H1 (cell line): ENCODE measurements around the gene MYO18A. TPM values are rescaled to one million over a fixed set of nuclear protein-coding genes. Genes with fewer than 3 reads are reported as not detected.

Experiments
- CHD2 ChIP-seq: IDR thresholded peaks from 2 replicates; pipeline ENCODE4 v1.6.1; 2012; ENCODE audit warnings: low read length, improper control_type of control experiment
- CHD7 ChIP-seq: fragments of 300-600 bp; sonication (generic); IDR thresholded peaks from 2 replicates; pipeline ENCODE4 v1.7.1; 2012; ENCODE audit warnings: low read length, moderate library complexity, mild to moderate bottlenecking, inconsistent platforms; ENCODE audit not compliant: insufficient replicate concordance
- EZH2 ChIP-seq: fragments of 200-600 bp; sonication (generic); IDR thresholded peaks from 2 replicates; pipeline ENCODE4 v1.7.1; 2012; ENCODE audit warnings: low read depth, mild to moderate bottlenecking, moderate library complexity, low read length, inconsistent platforms; ENCODE audit not compliant: severe bottlenecking
- NANOG ChIP-seq: IDR thresholded peaks from 2 replicates; pipeline ENCODE4 v1.6.1; 2011; ENCODE audit warnings: low read length, low read depth, mild to moderate bottlenecking, inconsistent platforms; ENCODE audit not compliant: insufficient read depth, poor library complexity, severe bottlenecking
- POU5F1 ChIP-seq: IDR thresholded peaks from 2 replicates; pipeline ENCODE4 v1.6.1; 2011; ENCODE audit warnings: low read depth, mild to moderate bottlenecking, low read length, moderate library complexity
- SP2 ChIP-seq: IDR thresholded peaks from 2 replicates; pipeline ENCODE4 v1.6.1; 2012; ENCODE audit warnings: mild to moderate bottlenecking, low read length, inconsistent platforms
- SUZ12 ChIP-seq: fragments of 200-600 bp; sonication (generic); IDR thresholded peaks from 2 replicates; pipeline ENCODE4 v1.6.1; 2012; ENCODE audit warnings: mild to moderate bottlenecking, inconsistent platforms, low read length, moderate library complexity, mixed read lengths
- TBP ChIP-seq: IDR thresholded peaks from 2 replicates; pipeline ENCODE4 v1.6.1; 2011; ENCODE audit warnings: low read depth, low read length, improper control_type of control experiment
- TCF12 ChIP-seq: IDR thresholded peaks from 2 replicates; pipeline ENCODE4 v1.6.1; 2011; ENCODE audit warnings: low read depth, mild to moderate bottlenecking, low read length
- USF2 ChIP-seq: IDR thresholded peaks from 2 replicates; pipeline ENCODE4 v1.6.1; 2011; ENCODE audit warnings: low read length, improper control_type of control experiment
- polyA plus RNA-seq, 7 experiments: library from polyadenylated mRNA; depleted of rRNA in 3 of 7; stranded (reverse) in 5 of 7; unstranded in 2 of 7; fragments of >200 nt in 5 of 7; fragments of 200-250 nt in 2 of 7; gene quantifications; 1 replicate in 5 of 7; 2 replicates in 1 of 7; 4 replicates in 1 of 7; pipeline versions ENCODE4 v1.2.1 to v1.2.3, GENCODE V29; 2011 to 2013; ENCODE audit warnings: missing spikeins in 2 of 7, mixed read lengths in 2 of 7
- total RNA-seq: library from RNA; stranded (reverse); fragmentation: NEBNext Ultra II Directional; extraction: Animal tissue kit (Norgen Biotek cat#: 25700); gene quantifications from 2 replicates; pipeline ENCODE4 v1.2.1, GENCODE V29; 2021

Gene MYO18A
- total and polyA plus RNA-seq, 2 of the 8 experiments (the other 6 are each of a cell fraction or from before 2014, with no cell fraction given) = 7.6 to 43.8 TPM

GRCh38 chr17:29148790-29149430 lies 31.3 kb downstream of the MYO18A start (continued):
- TF ChIP-seq CHD7 (no peak), USF2 (no peak), CHD2 (no peak), SP2 (no peak), TCF12 (0 out of 2 replicates have a peak, but pooled peaks have one; percentile 8), TBP (0 out of 2 replicates have a peak, but pooled peaks have one; percentile 44), EZH2 (no peak), SUZ12 (no peak), NANOG (no peak), POU5F1 (no peak)
